Posterior cingulate gyrus (tissue), 11 donors: ENCODE measurements around the gene GRAMD4.

Source experiments
- DNase-seq, 10 donors: peaks; one replicate each; pipeline versions ENCODE4 v3.0.0 to v3.0.0-alpha.2; 2020 to 2021; ENCODE audit warnings: mixed read lengths in 3 of 10
- intact Hi-C: fragments of 100-400 bp; cut with DNase I; formaldehyde crosslinking; loops from one replicate; pipeline ENCODE4 v1.15.1; 2023

GRAMD4 gene

GRCh38 chr22:46728470-46728869, 108.3 kb downstream of the GRAMD4 start:
- intact Hi-C loops = no loop called here
- DNase-seq = peak in 2 of 10 donors; percentile 65 to 70
